Subcutaneous adipose tissue (tissue), 4 donors: ENCODE data around the gene GM2A. TPM values are rescaled to one million over a fixed set of nuclear protein-coding genes. Genes with fewer than 3 reads are reported as not detected.

Source experiments
- CTCF ChIP-seq: fragments of 450-650 bp; IDR thresholded peaks from one replicate; pipeline ENCODE4 v1.5.1; 2016; ENCODE audit warnings: low read depth, mild to moderate bottlenecking, control low read depth, antibody characterized with exemption, moderate library complexity
- total RNA-seq, 4 donors: library from RNA; depleted of rRNA; stranded (reverse); fragments of >200 nt; gene quantifications; one replicate each; pipeline ENCODE4 v1.1.0, GENCODE V29; 2016

GM2A gene
- total RNA-seq, 4 donors from 2014 or later = 22.6 to 159 (median 34.0) TPM

DNA sequence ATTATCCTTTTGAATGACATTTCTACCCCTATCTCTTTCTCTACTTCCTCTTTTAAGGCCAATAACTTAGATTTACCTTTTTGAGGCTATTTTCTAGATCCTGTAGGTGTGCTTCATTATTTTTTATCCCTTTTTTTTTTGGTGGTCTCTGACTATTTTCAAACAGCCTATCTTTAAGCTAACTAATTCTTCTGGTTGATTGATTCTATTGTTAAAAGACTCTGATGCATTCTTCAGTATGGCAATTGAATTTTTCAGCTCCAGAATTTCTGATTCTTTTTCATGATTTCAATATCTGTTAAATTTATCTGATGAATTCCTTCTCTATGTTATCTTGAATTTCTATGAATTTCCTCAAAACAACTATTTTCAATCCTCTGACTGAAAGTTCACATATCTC lies 57.9 kb downstream of the GM2A start:
- no peak for TF ChIP-seq CTCF

DNA sequence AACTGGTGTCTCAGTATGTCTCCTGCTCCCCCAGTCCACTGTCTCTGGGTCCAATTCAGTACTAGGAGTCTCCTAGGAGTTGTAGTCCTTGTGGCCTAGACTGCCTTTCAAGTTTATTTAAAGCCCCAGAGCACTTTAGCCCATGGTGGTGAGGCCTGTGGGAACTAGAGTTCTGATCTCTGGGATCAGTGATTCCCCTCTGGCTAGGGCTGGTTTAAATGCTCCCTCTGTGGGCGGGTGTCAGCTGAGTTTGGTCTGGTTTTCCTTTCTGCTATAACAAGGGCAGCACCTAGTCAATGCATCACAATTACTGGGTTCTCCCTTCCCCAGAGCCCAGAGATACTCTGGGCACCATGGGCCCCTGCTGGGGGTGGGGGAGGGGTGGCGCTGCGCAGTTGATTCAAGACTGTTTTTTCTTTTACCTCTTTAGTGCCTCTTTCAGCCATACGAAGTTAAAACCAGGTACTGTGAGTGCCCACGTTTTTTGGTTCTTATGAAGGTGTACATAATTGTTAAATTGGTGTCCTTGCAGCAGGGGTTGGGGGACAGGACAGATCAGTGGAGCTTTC lies 59.9 kb downstream of the GM2A start:
- no peak for TF ChIP-seq CTCF

GRCh38 chr5:151313357-151313756 lies 60.4 kb downstream of the GM2A start:
- no peak for TF ChIP-seq CTCF

DNA sequence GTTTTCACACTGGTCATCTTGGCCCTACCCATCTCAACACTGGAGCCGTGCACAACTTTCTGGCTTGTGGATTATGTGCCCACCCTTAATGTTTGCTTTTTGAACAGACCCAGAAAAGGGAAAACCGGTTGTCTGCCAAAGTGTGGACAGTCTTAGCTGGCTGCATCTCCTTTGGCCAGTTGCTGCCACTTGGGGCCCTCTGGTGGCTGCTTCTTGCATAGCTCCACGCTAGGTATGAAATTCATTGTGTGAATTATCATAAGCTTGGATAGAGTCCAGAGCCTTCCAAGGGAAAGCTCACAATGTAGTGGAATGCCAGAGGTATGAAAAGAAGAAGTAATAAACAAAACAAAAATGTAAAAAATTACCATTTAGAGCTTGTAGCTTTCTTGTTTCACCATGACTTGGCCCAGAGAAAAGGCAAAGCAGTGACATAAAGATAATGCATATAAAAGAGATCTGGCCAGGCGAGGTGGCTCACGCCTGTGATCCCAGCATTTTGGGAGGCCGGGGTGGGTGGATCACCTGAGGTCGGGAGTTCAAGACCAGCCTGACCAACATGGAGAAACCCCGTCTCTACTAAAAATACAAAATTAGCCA lies 63.1 kb downstream of the GM2A start:
- no peak for TF ChIP-seq CTCF

DNA sequence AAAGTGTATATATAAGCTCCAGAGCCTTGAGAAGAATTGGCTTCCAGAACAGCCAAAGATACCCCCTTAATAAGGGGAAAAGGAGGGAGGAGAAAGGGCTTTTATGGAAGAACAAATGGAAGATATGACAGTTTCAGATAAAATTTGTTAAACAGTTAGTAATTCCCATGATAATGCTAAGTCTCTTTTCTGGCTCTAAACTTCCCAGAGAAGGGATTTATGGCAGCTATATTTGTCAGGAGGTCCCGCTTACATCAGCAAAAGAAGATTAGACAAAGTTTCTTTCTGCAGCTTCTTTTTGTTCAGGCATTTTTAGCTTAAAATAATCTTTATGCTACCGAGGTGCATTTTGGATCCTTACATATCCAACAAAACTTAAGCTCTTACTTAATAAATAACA lies 64.9 kb downstream of the GM2A start:
- TF ChIP-seq CTCF = no peak

DNA sequence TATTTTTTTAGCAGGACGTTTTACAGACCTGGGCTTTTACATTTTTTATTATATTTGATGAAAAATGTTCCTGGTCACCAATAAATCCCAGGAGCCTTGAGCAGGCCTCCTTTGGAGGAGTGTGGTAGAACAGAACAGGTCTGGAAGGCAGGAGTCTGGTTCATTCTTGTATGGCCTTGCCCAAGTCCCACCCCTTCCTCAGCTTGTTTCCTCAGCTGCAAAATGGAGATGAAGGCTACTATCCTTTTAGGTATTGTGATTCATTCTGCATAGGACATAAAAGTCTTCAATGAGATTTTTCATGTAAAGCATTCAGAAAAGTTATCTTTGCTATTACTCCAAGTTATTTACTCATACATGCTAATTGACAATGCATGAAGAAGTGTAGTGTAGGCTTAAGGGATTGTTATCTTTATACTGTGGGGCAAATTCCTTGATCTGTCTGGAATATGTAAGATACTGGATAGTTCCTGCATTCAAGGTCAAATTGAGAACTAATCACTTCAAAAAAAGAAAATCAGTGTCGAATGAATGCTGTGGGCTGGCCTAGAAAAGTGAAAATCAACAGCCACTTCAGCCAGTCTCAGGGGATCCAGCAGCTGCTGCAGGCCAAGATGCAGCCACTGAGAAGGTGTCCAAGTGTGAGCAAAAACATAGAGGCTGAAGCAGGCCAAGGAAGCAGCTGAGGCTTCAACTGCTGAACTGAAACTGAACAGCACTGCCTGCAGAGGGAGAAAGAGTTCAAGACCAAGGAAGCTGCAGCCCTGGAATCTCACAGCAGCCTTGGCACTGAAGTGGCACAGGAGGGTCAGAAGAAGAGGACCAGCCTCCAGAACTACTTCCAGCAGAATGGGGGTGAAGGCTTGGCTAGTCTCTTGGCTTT lies 66.1 kb downstream of the GM2A start:
- no peak for TF ChIP-seq CTCF

Other genes with a start within 250 kb of the GM2A start
- gene GPX3, start 232.6 kb upstream of the GM2A start, total RNA-seq = over 10,000 TPM in 1 of 4 donors, 1,000 to 10,000 TPM in 3; 5,163 to 10,140 (median 6,795) TPM
- 100 to 1,000 TPM in 3 of 4 donors, 10 to 100 TPM in 1; 97.1 to 376 (median 190) TPM for gene TNIP1, start 172.2 kb upstream of the GM2A start, total RNA-seq
- gene ANXA6, start 95.4 kb upstream of the GM2A start, total RNA-seq = 100 to 1,000 TPM; 267 to 470 (median 382) TPM
- gene CCDC69, start 29.1 kb upstream of the GM2A start, total RNA-seq = 100 to 1,000 TPM; 189 to 307 (median 243) TPM
- not detected for gene SLC36A3, start 50.6 kb downstream of the GM2A start, total RNA-seq
- gene SLC36A2, start 94.4 kb downstream of the GM2A start, total RNA-seq = under 1 TPM in 2 of 4 donors, not detected in 2; 0.19 to 0.85 TPM
- gene SLC36A1, start 194.4 kb downstream of the GM2A start, total RNA-seq = 10 to 100 TPM; 10.9 to 22.7 (median 17.1) TPM